LNCaP clone FGC (cell line): ENCODE results near the gene ATP10B.

ENCODE experiments used
- DNase-seq: peaks from one replicate; pipeline ENCODE4 v3.0.0-alpha.2; 2011; ENCODE audit warnings: low read depth
- H3K4me3 ChIP-seq: 2 replicates; pipeline ENCODE4 v1.5.1; 2011; ENCODE audit warnings: mild to moderate bottlenecking, low read depth, low read length, control low read depth
- TF ChIP-seq, protein P1 (sequence below): IDR thresholded peaks from 2 replicates; pipeline ENCODE4 v1.5.1; 2012; ENCODE audit warnings: mild to moderate bottlenecking; ENCODE audit not compliant: control insufficient read depth, insufficient read depth; ENCODE audit errors: extremely low read depth

Gene ATP10B

DNA sequence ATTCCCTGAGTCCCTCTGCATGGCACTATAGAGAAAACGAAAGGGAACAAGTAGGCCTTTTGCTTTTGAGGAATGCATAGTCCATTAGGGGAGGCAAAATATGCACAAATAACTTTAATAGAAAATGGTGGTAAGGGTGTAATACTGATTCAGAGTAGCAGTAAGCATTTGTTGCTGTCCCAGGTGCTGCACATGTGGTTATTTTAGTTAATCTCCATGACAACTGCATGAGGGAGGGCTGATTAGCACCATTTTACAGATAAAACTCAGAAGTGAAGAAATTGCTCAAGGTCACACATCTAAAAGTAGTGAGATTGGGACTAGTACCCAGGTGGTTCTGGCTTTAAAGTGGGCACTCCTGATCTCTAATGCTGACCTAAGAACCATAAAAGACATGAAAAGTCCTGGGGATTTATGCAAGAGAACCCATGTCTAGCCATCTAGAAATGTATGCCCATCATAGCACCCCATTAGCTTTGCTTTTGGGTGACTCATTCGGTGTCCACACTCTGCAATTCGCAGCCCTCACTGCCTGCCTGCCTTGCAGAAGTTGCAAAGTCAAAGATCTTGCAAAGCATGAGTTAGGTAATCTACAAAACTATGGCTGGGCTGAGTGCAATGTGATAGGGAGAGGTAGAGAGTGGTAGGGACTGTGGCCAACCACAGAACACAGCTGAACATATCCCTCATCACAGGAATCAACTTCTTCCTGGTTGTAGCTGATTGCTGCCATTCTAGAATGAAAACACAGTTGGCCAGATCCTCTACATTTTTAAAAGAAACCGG lies 235.1 kb downstream of the ATP10B start:
- TF ChIP-seq, protein P1, sequence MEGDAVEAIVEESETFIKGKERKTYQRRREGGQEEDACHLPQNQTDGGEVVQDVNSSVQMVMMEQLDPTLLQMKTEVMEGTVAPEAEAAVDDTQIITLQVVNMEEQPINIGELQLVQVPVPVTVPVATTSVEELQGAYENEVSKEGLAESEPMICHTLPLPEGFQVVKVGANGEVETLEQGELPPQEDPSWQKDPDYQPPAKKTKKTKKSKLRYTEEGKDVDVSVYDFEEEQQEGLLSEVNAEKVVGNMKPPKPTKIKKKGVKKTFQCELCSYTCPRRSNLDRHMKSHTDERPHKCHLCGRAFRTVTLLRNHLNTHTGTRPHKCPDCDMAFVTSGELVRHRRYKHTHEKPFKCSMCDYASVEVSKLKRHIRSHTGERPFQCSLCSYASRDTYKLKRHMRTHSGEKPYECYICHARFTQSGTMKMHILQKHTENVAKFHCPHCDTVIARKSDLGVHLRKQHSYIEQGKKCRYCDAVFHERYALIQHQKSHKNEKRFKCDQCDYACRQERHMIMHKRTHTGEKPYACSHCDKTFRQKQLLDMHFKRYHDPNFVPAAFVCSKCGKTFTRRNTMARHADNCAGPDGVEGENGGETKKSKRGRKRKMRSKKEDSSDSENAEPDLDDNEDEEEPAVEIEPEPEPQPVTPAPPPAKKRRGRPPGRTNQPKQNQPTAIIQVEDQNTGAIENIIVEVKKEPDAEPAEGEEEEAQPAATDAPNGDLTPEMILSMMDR = no peak
- no peak overlapping the region for H3K4me3 ChIP-seq

DNA sequence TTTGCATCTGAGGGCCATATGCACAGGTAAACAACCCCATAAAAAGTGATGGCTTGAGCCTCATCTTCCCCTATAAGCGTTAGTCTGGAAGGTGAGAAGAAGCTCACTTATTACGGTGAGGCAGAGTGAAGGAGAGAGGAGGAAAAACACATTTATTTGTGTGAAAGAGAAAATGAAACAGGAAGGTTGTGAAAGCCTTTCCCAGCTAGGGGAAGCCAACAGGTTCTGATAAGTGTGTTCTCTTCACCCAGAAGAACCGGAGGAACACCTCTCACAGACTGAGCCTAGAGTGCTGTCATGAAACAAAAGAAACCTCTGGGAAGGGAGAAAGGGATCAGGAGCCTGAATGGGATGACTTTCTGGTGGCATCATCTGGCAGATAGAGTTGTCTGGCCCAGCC lies 237.9 kb downstream of the ATP10B start:
- H3K4me3 ChIP-seq = no peak overlapping the region
- no peak for DNase-seq
- TF ChIP-seq, protein P1 = no peak

More for the DNA sequence above, 235.1 kb downstream of the ATP10B start:
- DNase-seq = no peak

DNA sequence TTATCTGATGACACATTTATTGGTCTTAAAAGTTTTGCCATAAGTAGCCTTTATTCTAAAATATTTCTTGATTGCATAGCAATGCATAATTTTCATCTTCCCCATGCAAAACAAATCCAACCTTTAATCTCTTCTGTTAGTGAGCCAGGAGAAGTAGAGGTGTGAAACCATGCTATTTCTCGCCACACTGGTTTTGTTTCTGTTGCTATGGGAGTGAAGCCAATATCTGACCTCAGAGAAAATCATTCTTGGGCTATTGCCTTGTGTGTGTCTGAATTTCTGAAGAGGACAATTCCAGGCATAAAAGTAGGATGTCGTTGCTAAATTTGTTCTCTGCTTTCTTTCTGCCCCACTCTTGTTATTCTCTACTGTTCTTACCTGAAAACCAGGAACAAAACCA lies 246.7 kb downstream of the ATP10B start:
- H3K4me3 ChIP-seq = no peak overlapping the region
- TF ChIP-seq, protein P1 = no peak
- no peak for DNase-seq

- DNase-seq = no peak
- no peak overlapping the region for H3K4me3 ChIP-seq
- TF ChIP-seq, protein P1 = no peak
These were observed 247.5 kb downstream of the ATP10B start for GRCh38 chr5:160604484-160604883.

- H3K4me3 ChIP-seq = no peak overlapping the region
- TF ChIP-seq, protein P1 = no peak
- no peak for DNase-seq
These were observed 249.3 kb downstream of the ATP10B start for GRCh38 chr5:160602744-160603143.

GRCh38 chr5:160601046-160601445 lies 251.0 kb downstream of the ATP10B start:
- TF ChIP-seq, protein P1 = no peak
- no peak overlapping the region for H3K4me3 ChIP-seq
- no peak for DNase-seq

DNA sequence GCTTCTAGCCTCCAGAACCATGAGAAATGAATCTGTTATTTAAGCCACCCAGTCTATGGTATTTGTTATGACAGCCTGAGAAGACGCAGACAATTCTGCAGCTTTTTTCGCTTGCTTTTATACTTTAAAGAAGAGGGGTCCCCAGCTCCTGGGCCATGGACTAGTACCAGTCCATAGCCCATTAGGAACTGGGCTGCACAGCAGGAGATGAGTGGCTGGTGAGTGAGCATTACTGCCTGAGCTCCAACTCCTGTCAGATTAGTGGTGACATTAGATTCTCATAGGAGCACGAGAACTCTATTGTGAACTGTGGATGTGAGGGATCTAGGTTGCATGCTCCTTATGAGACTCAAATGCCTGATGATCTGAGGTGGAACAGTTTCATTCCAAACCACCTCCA lies 278.7 kb downstream of the ATP10B start:
- no peak for DNase-seq
- H3K4me3 ChIP-seq = no peak overlapping the region
- TF ChIP-seq, protein P1 = no peak
